Neuronal stem cell (in vitro differentiated cells): ENCODE results near the gene PDZD7.

Experiments
- DNase-seq: peaks from one replicate; pipeline ENCODE4 v3.0.0-alpha.2; 2013; ENCODE audit warnings: low spot score
- H2AFZ ChIP-seq: one replicate; pipeline ENCODE4 v1.6.1; 2013; ENCODE audit warnings: mild to moderate bottlenecking, low read length, inconsistent platforms
- H2AK5ac ChIP-seq: 2 replicates; pipeline ENCODE4 v1.6.1; 2013; ENCODE audit warnings: low read depth, mild to moderate bottlenecking, inconsistent platforms, low read length, moderate library complexity, mixed read lengths
- H2BK120ac ChIP-seq: 2 replicates; pipeline ENCODE4 v1.6.1; 2013; ENCODE audit warnings: low read depth, mild to moderate bottlenecking, inconsistent platforms, low read length, moderate library complexity, mixed read lengths
- H2BK12ac ChIP-seq: one replicate; pipeline ENCODE4 v1.6.1; 2013; ENCODE audit warnings: low read length, inconsistent platforms
- H2BK15ac ChIP-seq: 2 replicates; pipeline ENCODE4 v1.6.1; 2013; ENCODE audit warnings: mild to moderate bottlenecking, low read length, inconsistent platforms, mixed read lengths
- H2BK5ac ChIP-seq: one replicate; pipeline ENCODE4 v1.6.1; 2013; ENCODE audit warnings: inconsistent platforms, mild to moderate bottlenecking, low read length, moderate library complexity
- H3K14ac ChIP-seq: one replicate; pipeline ENCODE4 v1.6.1; 2013; ENCODE audit warnings: low read length, inconsistent platforms
- H3K18ac ChIP-seq: 2 replicates; pipeline ENCODE4 v1.6.1; 2013; ENCODE audit warnings: low read length, inconsistent platforms
- H3K23ac ChIP-seq: 2 replicates; pipeline ENCODE4 v1.6.1; 2013; ENCODE audit warnings: low read depth, mild to moderate bottlenecking, mixed read lengths, low read length, inconsistent platforms; ENCODE audit not compliant: poor library complexity
- H3K27ac ChIP-seq: replicated peaks from 3 replicates; pipeline ENCODE4 v1.5.1; 2013; ENCODE audit warnings: low read length, inconsistent platforms
- H3K27me3 ChIP-seq, 3 experiments: 2 replicates each; pipeline ENCODE4 v1.6.1; 2013; ENCODE audit warnings: low read length in 3 of 3, mild to moderate bottlenecking in 2 of 3, inconsistent platforms in 1 of 3, low read depth in 1 of 3, mixed read lengths in 1 of 3, moderate library complexity in 1 of 3; ENCODE audit not compliant: control insufficient read depth in 3 of 3, insufficient read depth in 3 of 3
- H3K36me3 ChIP-seq, 2 donors: replicated peaks in 1 of 2; 2 replicates each; pipeline ENCODE4 v1.6.1; 2013; ENCODE audit warnings: low read length in 2 of 2; ENCODE audit not compliant: control insufficient read depth in 2 of 2, insufficient read depth in 2 of 2
- H3K4ac ChIP-seq: 2 replicates; pipeline ENCODE4 v1.6.1; 2013; ENCODE audit warnings: inconsistent platforms, mild to moderate bottlenecking, low read length, moderate library complexity
- H3K4me1 ChIP-seq, 2 donors: 1 replicate in 1 of 2; 2 replicates in 1 of 2; pipeline ENCODE4 v1.6.1; 2013; ENCODE audit warnings: low read length in 2 of 2, low read depth in 1 of 2; ENCODE audit not compliant: control insufficient read depth in 2 of 2, insufficient read depth in 1 of 2
- H3K4me2 ChIP-seq: one replicate; pipeline ENCODE4 v1.6.1; 2013; ENCODE audit warnings: mild to moderate bottlenecking, low read length, inconsistent platforms; ENCODE audit not compliant: insufficient read depth, poor library complexity, severe bottlenecking
- H3K4me3 ChIP-seq, 2 donors: 2 replicates each; pipeline ENCODE4 v1.5.1; 2013; ENCODE audit warnings: low read length in 2 of 2, mild to moderate bottlenecking in 2 of 2, inconsistent platforms in 1 of 2, moderate library complexity in 1 of 2
- H3K79me1 ChIP-seq: one replicate; pipeline ENCODE4 v1.6.1; 2013; ENCODE audit warnings: low read depth, mild to moderate bottlenecking, inconsistent platforms, low read length, moderate library complexity
- H3K9ac ChIP-seq: one replicate; pipeline ENCODE4 v1.6.1; 2013; ENCODE audit warnings: mild to moderate bottlenecking, low read depth, low read length, inconsistent platforms; ENCODE audit not compliant: poor library complexity
- H3K9me3 ChIP-seq, 2 donors: replicated peaks in 1 of 2; 2 replicates each; pipeline versions ENCODE3 to v1.6.1; 2013; ENCODE audit warnings: low read length in 2 of 2, mild to moderate bottlenecking in 2 of 2, inconsistent platforms in 1 of 2, low read depth in 1 of 2, mixed read lengths in 1 of 2, moderate library complexity in 1 of 2; ENCODE audit not compliant: control insufficient read depth in 2 of 2, insufficient read depth in 1 of 2
- H4K8ac ChIP-seq: one replicate; pipeline ENCODE4 v1.6.1; 2013; ENCODE audit warnings: low read depth, mild to moderate bottlenecking, inconsistent platforms, low read length, moderate library complexity
- H4K91ac ChIP-seq: one replicate; pipeline ENCODE4 v1.6.1; 2013; ENCODE audit warnings: low read length, low read depth, mild to moderate bottlenecking, inconsistent platforms; ENCODE audit not compliant: poor library complexity
- WGBS, 2 donors: extraction: QIAGEN DNeasy Blood & Tissue Kit; methylation state at CpG; one replicate each; pipeline ENCODE4 v1.1.7; 2013; ENCODE audit warnings: missing lambda C conversion rate in 2 of 2, mixed read lengths in 1 of 2; ENCODE audit not compliant: insufficient read length in 2 of 2, insufficient replicate concordance in 1 of 2; ENCODE audit errors: extremely low coverage in 2 of 2; 5-methylcytosine and 5-hydroxymethylcytosine counted together

PDZD7 gene

GRCh38 chr10:101073631-101074030, 42.7 kb upstream of the PDZD7 start:
- Histone ChIP-seq H3K27me3 (peaks cover 0 to 78% (median 42%) of the 10 kb centered on the region in 3 experiments), H3K36me3 (no peaks in the 10 kb centered on the region), H3K27ac (no peak overlapping the region), H3K23ac (peak overlapping the region; percentile 20), H3K79me1 (no peaks in the 10 kb centered on the region), H4K91ac (no peak overlapping the region), H3K9ac (no peak overlapping the region), H3K9me3 (peaks cover 0 to 3% of the 10 kb centered on the region in 2 donors), H3K18ac (no peak overlapping the region), H2BK12ac (no peak overlapping the region), H3K4me2 (no peak overlapping the region), H2BK15ac (no peak overlapping the region), H2BK5ac (no peak overlapping the region), H2AFZ (no peak overlapping the region), H3K14ac (no peak overlapping the region), H3K4ac (no peak overlapping the region), H3K4me3 (no peak overlapping the region), H4K8ac (no peak overlapping the region), H3K4me1 (peaks cover 0 to 6% of the 10 kb centered on the region in 2 donors), H2AK5ac (no peak overlapping the region), H2BK120ac (no peak overlapping the region)
- no peak for DNase-seq
- no CpG with 5 or more reads among the region's 13 CpGs for WGBS, 2 donors

GRCh38 chr10:101072923-101073322, 42.0 kb upstream of the PDZD7 start:
- no peak overlapping the region for H2AFZ ChIP-seq
- no peak overlapping the region for H3K18ac ChIP-seq
- no peak overlapping the region for H3K14ac ChIP-seq
- H3K27me3 ChIP-seq = peaks cover 0 to 72% (median 42%) of the 10 kb centered on the region in 3 experiments
- DNase-seq = no peak
- no peak overlapping the region for H3K4me2 ChIP-seq
- no peak overlapping the region for H2AK5ac ChIP-seq
- no peak overlapping the region for H4K91ac ChIP-seq
- no peak overlapping the region for H3K27ac ChIP-seq
- no peak overlapping the region for H2BK5ac ChIP-seq
- H4K8ac ChIP-seq = no peak overlapping the region
- WGBS, 2 donors = no CpG with 5 or more reads among the region's 9 CpGs
- no peaks in the 10 kb centered on the region for H3K36me3 ChIP-seq
- no peak overlapping the region for H3K4ac ChIP-seq
- peaks cover 0 to 3% of the 10 kb centered on the region in 2 donors for H3K9me3 ChIP-seq
- peak overlapping the region; percentile 80 for H3K9ac ChIP-seq
- H3K79me1 ChIP-seq = no peaks in the 10 kb centered on the region
- H3K4me1 ChIP-seq = peaks cover 0 to 6% of the 10 kb centered on the region in 2 donors
- H2BK120ac ChIP-seq = no peak overlapping the region
- H2BK15ac ChIP-seq = no peak overlapping the region
- H3K23ac ChIP-seq = no peak overlapping the region
- H3K4me3 ChIP-seq = peak overlapping the region in 1 of 2 donors; percentile 16
- H2BK12ac ChIP-seq = no peak overlapping the region

DNA sequence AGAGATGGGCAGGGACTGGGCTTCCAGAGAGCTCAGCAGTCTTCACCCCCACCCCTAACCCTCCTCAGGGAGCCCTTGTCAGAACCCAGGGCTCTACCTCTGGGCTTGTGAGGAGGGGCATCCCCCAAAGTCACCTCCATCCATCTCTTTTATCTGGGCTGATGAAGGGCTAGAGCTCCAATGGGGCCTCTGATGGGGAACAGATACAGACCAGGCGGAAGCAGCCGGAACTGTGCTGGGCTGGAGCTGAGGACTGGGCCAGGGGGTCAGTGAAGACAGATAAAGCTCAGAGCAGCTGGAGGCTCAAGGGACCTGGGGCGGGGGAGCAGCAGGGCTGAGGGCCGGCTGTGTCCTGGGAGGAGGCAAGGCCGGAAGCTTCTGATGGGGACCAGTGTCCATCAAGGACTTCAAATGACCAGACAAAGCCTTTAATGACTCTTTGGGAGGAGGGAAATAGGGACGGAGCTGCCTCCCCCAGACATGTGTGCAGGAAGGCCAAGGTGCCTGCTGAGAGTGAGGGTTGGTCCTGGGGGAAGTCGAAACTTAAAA, 41.0 kb upstream of the PDZD7 start:
- H2BK120ac ChIP-seq = no peak overlapping the region
- H2BK12ac ChIP-seq = no peak overlapping the region
- H3K36me3 ChIP-seq = no peaks in the 10 kb centered on the region
- peaks cover 3 to 10% of the 10 kb centered on the region in 2 donors for H3K4me1 ChIP-seq
- H3K14ac ChIP-seq = no peak overlapping the region
- no peak overlapping the region for H3K23ac ChIP-seq
- no peak overlapping the region for H3K4me3 ChIP-seq
- no peak overlapping the region for H3K9ac ChIP-seq
- no peak for DNase-seq
- H4K91ac ChIP-seq = no peak overlapping the region
- H3K18ac ChIP-seq = peak overlapping the region; percentile 41
- H3K9me3 ChIP-seq = peaks cover 0 to 3% of the 10 kb centered on the region in 2 donors
- no peak overlapping the region for H2BK5ac ChIP-seq
- no peak overlapping the region for H3K4ac ChIP-seq
- no peak overlapping the region for H3K4me2 ChIP-seq
- H2AK5ac ChIP-seq = peak overlapping the region; percentile 45
- peak overlapping the region; percentile 11 for H2AFZ ChIP-seq
- H4K8ac ChIP-seq = no peak overlapping the region
- no peak overlapping the region for H2BK15ac ChIP-seq
- no CpG with 5 or more reads among the region's 7 CpGs for WGBS, 2 donors
- no peak overlapping the region for H3K27ac ChIP-seq
- H3K27me3 ChIP-seq = peaks cover 6 to 70% (median 50%) of the 10 kb centered on the region in 3 experiments
- no peaks in the 10 kb centered on the region for H3K79me1 ChIP-seq

DNA sequence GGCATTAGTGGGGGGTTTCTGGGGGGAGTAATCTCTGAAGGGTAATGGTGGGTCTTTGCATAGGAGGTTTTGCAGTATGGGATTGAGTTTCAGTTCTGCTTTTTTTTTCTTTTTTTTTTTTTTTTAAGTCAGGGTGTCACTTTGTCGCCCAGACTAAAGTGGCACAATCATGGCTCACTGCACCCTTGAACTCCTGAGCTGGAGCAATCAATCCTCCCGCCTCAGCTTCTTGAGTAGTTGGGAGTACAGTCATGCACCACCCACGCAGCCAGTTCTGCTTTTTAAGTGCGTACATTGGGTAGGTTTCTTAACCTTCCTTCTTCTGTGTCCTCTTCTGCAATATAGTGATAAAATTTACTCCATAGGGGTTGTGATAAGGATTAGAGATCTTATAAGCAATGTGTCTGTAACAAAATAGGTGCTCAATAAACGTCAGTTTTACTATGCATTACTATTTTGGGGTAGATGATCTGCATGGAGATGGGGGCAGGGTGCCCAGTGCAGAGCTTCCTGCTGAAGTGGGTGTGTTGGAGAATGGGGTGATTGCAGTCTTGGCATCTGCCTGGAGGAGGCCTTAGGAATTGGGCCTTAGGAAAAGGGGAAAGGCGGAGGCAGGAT, 40.4 kb upstream of the PDZD7 start:
- H3K4me2 ChIP-seq = no peak overlapping the region
- no peak overlapping the region for H2BK120ac ChIP-seq
- H3K4me3 ChIP-seq = no peak overlapping the region
- no peak overlapping the region for H2AK5ac ChIP-seq
- no peak for DNase-seq
- no peak overlapping the region for H3K14ac ChIP-seq
- H3K18ac ChIP-seq = no peak overlapping the region
- no CpG with 5 or more reads among the region's 6 CpGs for WGBS, 2 donors
- H4K91ac ChIP-seq = no peak overlapping the region
- H3K27ac ChIP-seq = no peak overlapping the region
- H3K4ac ChIP-seq = no peak overlapping the region
- no peaks in the 10 kb centered on the region for H3K36me3 ChIP-seq
- H3K4me1 ChIP-seq = peaks cover 7 to 10% of the 10 kb centered on the region in 2 donors
- no peak overlapping the region for H2BK12ac ChIP-seq
- H2AFZ ChIP-seq = no peak overlapping the region
- no peak overlapping the region for H2BK5ac ChIP-seq
- no peak overlapping the region for H3K23ac ChIP-seq
- H3K79me1 ChIP-seq = no peaks in the 10 kb centered on the region
- H3K27me3 ChIP-seq = peaks cover 10 to 67% (median 55%) of the 10 kb centered on the region in 3 experiments
- no peak overlapping the region for H4K8ac ChIP-seq
- no peak overlapping the region for H2BK15ac ChIP-seq
- no peak overlapping the region for H3K9ac ChIP-seq
- peaks cover 0 to 3% of the 10 kb centered on the region in 2 donors for H3K9me3 ChIP-seq
